GM15510 (cell line): Measurements from ENCODE around the gene CCDC142.

Experiments
- POLR2A ChIP-seq: IDR thresholded peaks from 3 replicates; pipeline ENCODE4 v1.6.1; 2011; ENCODE audit warnings: borderline replicate concordance; ENCODE audit not compliant: insufficient read length; ENCODE audit errors: extremely low read depth

CCDC142 gene

GRCh38 chr2:74482801-74483674, at the start of gene CCDC142, which contains the start of gene TTC31:
CCDC142 (minus strand) TSS chr2:74482998; CDS start chr2:74482837, 161 bp downstream.
TTC31 (plus strand) TSS chr2:74483081; CDS start chr2:74483096, 15 bp downstream.
- peak; percentile 69 for TF ChIP-seq POLR2A

GRCh38 chr2:74532222-74532621, 49.4 kb upstream of the CCDC142 start:
- TF ChIP-seq POLR2A, result no peak

GRCh38 chr2:74531666-74532065, 48.9 kb upstream of the CCDC142 start:
- no peak for TF ChIP-seq POLR2A

GRCh38 chr2:74530239-74531187, 47.7 kb upstream of the CCDC142 start:
- TF ChIP-seq POLR2A, result no peak

GRCh38 chr2:74529357-74530238, 46.8 kb upstream of the CCDC142 start, which contains the start of the genes AUP1 and HTRA2:
AUP1 (minus strand) TSS chr2:74529706; CDS start chr2:74529629, 77 bp downstream.
HTRA2 (plus strand) TSS chr2:74529933; CDS start chr2:74530007, 74 bp downstream.
- TF ChIP-seq POLR2A, result peak; percentile 95

GRCh38 chr2:74528600-74529356, 46.0 kb upstream of the CCDC142 start:
- no peak for TF ChIP-seq POLR2A

GRCh38 chr2:74527741-74528140, 44.9 kb upstream of the CCDC142 start:
- TF ChIP-seq POLR2A, result no peak

GRCh38 chr2:74526649-74527230, 43.9 kb upstream of the CCDC142 start:
- TF ChIP-seq POLR2A, result no peak

GRCh38 chr2:74525717-74526648, 43.2 kb upstream of the CCDC142 start, which contains the start of gene DQX1:
DQX1 (minus strand) TSS chr2:74526231; CDS start chr2:74525729, 502 bp downstream.
- no peak for TF ChIP-seq POLR2A

- no peak for TF ChIP-seq POLR2A
Measured at GRCh38 chr2:74524955-74525716, 42.3 kb upstream of the CCDC142 start.

GRCh38 chr2:74524005-74524404, 41.2 kb upstream of the CCDC142 start:
- TF ChIP-seq POLR2A, result no peak
